ENCODE data around the gene USP11.

USP11 gene

DNA sequence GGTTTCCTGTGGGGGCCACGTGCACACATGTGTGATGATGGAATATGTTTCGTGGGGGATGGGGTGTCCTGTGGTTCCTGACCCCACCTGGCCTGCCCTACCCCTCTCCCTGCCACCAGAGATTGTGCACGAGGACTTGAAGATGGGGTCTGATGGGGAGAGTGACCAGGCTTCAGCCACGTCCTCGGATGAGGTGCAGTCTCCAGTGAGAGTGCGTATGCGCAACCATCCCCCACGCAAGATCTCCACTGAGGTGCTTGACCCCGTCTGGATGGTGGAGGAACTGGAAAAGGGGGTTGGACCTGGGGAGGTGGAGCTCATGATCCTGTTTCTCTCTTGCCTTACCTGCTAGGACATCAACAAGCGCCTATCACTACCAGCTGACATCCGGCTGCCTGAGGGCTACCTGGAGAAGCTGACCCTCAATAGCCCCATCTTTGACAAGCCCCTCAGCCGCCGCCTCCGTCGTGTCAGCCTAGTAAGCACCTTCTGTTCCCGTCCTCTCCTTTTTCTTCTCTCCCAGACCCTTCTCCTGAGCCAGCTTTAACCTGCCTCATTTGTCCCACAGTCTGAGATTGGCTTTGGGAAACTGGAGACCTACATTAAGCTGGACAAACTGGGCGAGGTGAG, 8.4 kb upstream of the USP11 start:
- no peak for DNase-seq (ENCODE audit: low spot score)

DNA sequence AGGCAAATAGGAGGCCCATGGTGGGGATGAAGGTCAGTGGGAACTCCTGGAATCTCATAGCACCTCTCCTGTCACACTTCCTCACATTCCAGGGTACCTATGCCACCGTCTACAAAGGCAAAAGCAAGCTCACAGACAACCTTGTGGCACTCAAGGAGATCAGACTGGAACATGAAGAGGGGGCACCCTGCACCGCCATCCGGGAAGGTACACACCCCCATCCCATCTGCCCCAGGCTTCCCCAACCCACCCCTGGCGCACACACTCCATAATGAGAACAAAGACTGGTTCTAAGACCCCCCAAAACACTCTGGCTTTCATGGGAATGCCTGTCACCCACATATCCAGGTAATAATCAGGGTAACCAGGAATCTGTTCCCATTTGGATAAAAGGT, 7.9 kb upstream of the USP11 start:
- no peak for DNase-seq (ENCODE audit: low spot score)

DNA sequence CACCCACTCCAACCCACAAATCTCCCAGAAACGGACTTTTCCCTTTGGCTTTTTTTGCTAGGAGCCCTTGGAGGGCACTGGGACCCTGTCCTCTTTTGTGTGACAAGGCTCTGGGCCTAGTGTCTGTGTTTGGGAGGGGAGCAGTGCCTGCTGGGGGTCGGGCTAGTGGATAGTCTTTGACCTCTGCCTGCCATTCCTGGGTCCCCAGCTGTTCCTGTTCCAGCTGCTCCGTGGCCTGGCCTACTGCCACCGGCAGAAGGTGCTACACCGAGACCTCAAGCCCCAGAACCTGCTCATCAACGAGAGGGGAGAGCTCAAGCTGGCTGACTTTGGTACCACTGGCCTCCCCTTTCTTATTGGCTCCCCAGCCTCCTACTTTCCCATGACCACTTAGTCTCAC, 6.7 kb upstream of the USP11 start:
- DNase-seq (ENCODE audit: low spot score), result no peak

DNA sequence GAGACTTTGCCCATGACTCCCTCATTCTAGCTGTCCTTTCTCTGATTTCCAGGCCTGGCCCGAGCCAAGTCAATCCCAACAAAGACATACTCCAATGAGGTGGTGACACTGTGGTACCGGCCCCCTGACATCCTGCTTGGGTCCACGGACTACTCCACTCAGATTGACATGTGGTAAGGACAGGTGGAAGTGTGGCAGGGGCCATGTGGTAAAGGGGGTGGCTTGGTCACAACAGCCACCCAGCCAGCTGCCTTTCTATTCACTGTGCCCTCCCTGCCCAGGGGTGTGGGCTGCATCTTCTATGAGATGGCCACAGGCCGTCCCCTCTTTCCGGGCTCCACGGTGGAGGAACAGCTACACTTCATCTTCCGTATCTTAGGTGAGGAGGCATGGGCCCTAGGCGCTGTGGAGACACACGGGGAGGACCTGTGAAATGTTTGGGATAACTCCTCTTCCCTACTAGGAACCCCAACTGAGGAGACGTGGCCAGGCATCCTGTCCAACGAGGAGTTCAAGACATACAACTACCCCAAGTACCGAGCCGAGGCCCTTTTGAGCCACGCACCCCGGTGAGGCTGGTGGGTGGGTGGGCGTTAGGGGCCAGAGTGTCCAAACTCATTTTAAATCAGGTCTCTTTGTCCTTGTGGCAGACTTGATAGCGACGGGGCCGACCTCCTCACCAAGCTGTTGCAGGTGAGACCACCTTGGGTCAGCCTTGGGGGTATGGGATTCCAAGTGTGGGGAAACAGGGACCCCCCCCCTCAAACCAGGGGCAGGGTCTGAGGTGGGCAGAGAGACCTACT, 6.1 kb upstream of the USP11 start:
- DNase-seq (ENCODE audit: low spot score), result no peak

DNA sequence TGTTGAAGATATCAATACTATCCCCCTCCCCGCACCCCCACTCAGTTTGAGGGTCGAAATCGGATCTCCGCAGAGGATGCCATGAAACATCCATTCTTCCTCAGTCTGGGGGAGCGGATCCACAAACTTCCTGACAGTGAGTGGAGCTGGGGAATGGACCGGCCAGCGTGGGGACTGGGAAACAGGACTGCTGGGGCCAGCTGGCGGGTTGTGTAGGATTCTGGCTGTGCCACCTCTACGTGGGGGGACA, 5.5 kb upstream of the USP11 start:
- no peak for DNase-seq (ENCODE audit: low spot score)

DNA sequence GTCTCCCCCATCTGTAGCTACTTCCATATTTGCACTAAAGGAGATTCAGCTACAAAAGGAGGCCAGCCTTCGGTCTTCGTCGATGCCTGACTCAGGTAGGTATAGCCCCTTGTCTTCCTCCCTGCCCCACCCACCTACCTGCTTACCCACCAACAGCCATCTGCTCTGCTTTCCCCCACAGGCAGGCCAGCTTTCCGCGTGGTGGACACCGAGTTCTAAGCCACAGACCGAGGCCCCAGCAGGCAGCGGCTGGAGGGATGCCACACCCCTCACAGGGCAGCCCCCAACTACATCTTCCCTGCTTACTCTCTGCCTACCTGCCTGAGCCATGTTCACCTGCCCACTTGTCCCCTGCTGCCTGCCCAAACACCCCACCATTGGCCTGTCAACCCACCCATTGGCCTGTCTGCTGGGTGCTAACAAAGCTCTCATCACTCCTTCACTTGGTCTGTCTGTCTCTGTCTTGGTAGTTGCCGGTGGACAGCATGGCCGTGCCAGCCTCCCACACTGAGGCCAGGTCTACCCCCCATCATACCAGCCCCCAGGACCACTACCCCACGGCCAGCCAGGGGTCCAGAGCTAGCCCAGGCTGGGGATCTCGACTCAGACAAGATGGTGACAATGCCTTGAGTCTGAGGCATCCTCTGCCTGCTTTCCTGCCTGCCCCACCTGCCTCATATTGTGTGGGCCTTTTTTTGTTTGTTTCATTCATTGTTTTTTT, 4.1 kb upstream of the USP11 start:
- no peak for DNase-seq (ENCODE audit: low spot score)

DNA sequence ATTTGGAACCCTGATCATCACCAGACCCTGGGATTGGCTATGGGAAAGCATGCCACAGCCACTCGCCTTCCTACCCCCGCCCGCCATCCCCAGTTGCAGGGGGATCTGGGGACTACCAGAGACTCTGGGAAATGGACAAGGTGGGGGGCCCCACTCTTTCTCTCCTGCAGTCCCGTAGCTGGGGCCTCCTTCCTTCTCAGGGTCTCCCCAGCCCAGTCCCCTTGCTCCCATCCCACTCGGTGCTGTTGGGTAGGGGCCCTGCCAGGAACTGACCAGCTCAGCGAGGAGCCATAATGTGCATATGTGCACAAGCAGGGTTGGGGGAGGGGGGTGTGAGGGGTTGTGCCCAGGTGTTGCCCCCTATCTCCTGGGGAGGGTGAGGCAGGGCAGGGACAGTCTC, 3.4 kb upstream of the USP11 start:
- no peak for DNase-seq (ENCODE audit: low spot score)

DNA sequence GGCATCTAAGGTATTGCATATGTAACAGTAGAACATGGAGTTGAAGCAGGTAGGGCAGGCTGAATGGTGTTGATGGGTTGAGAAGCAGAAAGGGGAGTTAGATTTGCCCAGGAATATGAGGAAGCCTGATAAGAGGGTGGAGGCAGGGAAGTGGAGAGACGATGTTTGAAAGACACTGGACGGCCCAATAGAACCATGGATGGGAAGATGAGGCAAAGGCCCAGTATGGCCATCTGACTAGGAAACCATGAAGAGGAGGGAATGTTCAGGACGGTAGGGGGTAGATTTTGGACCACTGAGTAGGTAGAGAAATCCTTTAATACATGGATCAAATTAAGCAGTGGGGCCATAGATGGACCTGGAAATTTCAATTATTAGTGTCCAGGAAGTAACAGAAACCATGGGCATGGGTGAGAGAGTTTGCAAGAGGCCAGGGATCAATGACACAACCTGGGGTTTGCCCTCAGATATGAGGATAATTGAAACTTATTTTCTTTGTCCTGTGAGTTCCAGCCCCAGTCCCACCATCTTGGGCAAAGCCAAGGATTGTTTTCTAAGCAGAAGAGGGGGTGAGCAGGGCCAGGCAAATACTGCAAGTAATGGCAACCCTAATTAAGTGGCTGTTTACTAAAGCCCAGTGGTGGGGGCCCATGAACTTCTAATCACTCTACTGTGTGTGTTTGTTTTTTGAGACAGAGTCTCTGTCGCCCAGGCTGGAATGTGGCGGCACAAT, 2.5 kb upstream of the USP11 start:
- no peak for DNase-seq (ENCODE audit: low spot score)

DNA sequence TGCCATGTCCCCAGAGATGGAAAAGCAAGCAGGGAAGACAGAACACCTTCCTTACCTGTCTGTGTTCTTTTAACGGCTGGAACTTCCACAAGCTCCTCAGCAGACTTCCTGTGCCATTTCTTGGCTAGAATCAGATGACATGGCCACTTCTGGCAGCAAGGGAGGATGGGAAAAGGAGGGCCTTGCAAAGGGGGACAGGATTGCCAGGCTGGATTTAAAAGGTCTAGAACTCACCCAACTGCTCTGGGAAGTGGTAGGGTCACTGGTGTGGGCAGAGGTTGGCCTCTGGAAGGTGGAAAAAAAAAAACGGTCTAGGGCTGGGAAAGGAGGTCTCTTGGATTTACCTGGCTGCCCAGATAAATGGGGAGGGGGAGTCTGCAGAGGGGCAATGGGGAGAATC, 1.6 kb upstream of the USP11 start:
- DNase-seq (ENCODE audit: low spot score), result no peak

DNA sequence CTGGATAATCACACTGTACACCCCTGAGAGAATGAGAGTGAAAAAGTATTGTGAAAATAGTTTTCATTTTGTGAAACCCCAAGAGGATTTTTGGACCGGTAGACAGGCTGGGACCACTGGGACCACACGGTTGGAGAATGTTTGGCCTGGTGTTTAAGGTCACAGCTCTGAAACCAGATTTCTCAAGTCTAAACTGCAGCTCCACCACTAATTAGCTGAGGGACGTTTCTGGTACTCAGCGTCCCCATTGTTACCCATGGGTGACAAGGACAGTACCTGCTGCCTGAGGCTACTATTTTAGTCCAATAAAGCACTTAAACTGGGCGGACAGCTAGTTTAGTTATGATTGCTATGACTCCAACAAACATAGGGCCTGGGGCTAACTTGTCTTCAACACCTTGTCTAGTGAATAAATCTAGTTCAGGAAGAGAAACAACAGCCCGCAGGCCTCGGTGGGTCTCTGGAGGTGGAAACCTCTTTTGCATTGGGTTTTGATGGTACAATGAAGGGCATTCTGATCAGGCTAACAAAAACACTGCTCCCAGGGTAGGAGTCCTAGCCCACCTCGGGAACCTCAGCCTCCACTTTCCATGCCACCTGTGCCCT, 509 bp upstream of the USP11 start:
- no peak for DNase-seq (ENCODE audit: low spot score)

DNA sequence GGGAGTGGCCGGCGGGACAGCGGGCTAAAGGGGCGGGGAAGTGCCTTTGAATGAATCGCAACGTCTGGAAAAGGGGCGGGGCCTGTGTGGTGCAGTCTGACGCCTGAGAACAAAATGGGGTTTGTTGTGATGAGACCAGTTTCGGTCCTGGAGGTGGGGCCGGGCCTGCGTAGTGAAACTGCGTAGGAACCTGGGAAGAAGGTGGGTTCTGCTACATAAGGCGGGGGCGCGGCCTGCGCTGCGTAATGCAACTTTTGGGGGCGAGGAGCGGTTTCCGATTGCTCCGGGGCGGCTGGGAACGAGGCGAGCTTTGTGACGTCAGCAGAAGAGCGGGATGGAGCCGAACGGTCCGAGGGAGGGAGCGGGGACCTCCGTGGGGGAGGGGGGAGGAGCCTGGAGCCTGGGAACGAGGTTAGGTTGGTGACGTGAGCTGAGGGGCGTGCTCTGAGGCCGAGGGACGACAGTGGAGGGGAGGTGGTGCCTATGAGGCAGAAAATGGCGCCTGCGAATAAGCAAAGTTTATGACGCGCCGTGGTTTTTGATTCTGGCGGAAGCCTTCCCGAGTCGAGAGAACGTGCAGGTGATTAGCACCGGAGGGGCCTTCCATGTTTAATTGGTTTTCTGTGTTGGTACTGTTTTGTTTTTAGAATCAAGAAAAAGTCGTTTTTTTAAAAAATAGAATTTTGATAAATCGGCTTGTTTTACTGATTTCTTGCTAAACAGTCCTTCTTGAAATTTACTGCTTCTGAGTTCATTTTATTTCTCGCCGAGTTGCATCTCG, 714 bp downstream of the USP11 start:
- DNase-seq (ENCODE audit: low spot score), result peak; percentile 94

DNA sequence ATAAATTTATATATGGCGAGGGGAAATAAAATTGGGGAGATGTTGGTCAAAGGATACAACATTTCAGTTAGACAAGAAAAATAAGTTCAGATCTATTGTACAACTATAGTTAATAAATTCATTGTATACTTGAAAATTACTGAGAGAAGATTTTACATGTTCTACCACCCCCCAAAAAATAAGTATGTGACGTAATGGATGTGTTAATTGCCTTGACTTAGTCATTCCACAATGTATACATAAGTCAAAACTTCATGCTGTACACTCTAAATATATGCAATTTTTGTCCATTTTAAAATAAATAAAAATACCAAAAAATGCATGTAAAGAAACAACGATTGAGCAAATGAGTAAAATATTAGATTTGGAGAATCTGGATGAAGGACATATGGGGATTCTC, 1.8 kb downstream of the USP11 start:
- no peak for DNase-seq (ENCODE audit: low spot score)

DNA sequence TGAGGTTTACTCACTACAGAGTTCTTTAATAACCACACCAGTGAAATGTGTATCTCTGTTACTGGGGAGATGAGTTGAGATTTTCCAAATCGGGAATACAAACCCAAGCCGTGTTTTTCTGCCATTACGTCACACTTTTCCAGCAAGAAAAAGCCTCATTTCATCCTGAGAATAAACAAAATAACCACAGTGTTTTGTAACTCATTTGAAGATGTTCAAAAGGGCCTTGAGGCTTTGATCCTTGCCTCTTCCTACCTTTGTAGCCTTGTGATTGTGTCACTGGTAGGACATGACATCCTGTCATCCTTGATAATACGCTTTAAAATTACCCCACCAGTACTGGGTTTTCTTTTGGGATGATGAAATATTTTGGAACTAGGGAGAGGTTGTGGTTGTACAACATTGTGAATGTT, 2.9 kb downstream of the USP11 start:
- no peak for DNase-seq (ENCODE audit: low spot score)

DNA sequence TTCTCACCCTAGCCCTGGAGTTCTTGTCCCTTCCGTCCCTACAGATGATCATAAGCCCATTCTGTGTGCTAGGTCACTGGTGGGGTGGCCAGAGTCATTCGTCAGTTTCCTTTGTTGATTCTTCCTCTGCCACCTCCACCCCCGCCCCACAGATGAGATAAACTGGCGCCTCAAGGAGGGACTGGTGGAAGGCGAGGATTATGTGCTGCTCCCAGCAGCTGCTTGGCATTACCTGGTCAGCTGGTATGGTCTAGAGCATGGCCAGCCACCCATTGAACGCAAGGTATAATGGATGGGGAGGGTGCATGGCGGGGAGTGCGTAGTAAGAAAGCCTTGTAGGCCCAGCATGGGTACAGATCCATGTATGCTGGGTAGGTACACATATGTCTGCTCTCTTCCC, 6.4 kb downstream of the USP11 start:
- no peak for DNase-seq (ENCODE audit: low spot score)

DNA sequence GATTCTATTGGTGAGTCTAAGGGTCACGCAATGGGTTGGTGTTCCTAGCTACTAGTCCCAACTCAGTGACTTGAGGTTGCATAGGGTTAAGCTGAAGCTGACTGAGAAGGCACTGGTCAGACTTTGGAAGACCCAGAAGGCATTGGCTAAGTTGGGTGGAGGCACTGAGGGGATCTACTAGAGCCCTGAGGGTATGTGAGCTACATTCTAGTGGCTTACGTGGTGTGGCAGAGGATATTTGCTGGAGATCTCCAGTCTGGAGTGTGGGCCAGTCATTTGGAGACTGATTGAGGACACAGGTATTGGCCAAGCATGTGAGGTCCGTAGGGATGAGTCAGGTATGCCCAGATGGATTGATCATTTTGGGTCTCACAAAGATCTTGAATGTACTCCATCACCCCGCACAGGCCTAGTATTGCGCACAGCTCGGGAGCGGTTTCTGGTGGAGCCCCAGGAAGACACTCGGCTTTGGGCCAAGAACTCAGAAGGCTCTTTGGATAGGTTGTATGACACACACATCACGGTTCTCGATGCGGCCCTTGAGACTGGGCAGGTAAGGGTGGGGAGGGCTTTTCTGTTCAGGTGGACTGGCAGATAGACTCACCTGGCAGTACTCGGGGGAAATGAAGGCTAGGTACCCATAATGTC, 7.2 kb downstream of the USP11 start:
- DNase-seq (ENCODE audit: low spot score), result no peak

DNA sequence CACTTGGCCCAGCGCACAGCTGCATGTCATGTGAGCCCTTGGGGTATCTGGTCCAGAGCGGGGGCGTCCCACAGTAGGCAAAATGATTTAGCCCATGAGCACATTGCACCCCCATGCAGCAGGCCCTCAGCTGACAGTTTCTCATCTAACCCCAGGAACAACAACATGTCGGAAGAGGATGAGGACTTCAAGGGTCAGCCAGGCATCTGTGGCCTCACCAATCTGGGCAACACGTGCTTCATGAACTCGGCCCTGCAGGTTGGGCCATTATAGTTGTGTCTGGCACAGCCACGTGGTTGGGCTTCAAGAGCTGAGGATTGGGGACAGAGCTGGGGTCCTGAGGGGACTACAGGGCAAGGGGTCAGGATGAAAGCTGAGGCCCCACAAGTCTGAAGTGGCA, 7.8 kb downstream of the USP11 start:
- DNase-seq (ENCODE audit: low spot score), result no peak

DNA sequence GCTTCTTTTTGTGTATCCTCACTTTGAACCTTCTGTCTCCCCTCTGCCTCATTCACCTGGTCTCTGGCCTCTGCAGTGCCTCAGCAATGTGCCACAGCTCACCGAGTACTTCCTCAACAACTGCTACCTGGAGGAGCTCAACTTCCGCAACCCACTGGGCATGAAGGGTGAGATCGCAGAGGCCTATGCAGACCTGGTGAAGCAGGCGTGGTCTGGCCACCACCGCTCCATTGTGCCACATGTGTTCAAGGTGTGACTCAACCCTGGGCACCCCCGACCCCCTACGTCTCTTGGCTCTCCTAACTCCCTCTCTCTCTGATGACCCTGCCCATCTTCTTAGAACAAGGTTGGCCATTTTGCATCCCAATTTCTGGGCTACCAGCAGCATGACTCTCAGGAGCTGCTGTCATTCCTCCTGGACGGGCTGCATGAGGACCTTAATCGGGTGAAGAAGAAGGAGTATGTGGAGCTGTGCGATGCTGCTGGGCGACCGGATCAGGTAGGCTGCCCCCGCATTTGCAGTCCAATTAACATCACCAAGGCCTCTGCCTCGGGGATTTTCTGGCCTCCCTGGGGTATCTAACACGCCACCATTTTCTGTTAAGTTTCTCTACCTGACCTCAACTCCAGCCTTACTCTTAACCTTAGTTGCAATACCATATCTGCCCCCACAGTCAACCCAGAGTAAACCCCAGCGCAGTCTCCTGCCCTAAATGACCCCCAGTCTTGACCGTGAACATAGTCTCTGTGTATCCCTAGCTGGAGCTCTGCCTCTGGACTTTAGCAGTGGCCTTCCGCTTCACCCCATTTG, 8.6 kb downstream of the USP11 start:
- no peak for DNase-seq (ENCODE audit: low spot score)

DNA sequence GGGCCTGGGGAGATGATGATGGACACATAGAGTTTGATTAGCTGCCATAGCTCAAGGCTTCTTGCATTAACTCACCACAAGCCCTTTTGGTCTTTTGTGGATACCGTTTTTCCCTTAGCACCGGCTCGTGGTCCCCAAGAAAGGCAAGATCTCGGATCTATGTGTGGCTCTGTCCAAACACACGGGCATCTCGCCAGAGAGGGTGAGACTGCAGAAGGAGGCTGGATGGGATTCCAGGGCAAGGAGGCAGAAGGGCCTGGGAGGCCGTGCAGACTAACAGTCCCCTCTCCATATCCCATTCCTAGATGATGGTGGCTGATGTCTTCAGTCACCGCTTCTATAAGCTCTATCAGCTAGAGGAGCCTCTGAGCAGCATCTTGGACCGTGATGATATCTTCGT, 9.5 kb downstream of the USP11 start:
- DNase-seq (ENCODE audit: low spot score), result no peak

DNA sequence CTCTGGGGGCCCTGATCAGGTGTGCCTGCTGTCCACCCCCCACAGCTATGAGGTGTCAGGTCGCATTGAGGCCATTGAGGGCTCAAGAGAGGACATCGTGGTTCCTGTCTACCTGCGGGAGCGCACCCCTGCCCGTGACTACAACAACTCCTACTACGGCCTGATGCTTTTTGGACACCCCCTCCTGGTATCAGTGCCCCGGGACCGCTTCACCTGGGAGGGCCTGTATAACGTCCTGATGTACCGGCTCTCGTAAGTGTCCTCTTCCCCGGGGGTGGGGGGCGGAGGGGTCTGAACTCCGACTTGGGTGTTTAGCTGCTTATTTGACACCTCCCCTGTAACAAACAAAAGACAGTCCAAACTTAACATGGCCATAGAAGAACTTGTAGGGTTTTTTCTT, 10.5 kb downstream of the USP11 start:
- no peak for DNase-seq (ENCODE audit: low spot score)

DNA sequence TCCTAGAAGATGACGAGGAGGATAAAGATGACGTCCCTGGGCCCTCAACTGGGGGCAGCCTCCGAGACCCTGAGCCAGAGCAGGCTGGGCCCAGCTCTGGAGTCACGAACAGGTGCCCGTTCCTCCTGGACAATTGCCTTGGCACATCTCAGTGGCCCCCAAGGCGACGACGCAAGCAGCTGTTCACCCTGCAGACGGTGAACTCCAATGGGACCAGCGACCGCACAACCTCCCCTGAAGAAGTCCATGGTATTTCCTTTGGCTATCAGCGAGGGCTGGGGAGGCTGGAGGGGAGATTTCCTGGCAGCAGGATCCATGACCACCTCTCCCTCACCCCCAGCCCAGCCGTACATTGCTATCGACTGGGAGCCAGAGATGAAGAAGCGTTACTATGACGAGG, 11.9 kb downstream of the USP11 start:
- DNase-seq (ENCODE audit: low spot score), result no peak

Data from SK-N-DZ (cell line).